Mesenchymal stem cell (in vitro differentiated cells and primary cell): ENCODE measurements around the gene SMG1.

Experiments
- DNase-seq: peaks from one replicate; pipeline ENCODE4 v3.0.0-alpha.2; 2013
- H2AFZ ChIP-seq: one replicate; pipeline ENCODE4 v1.6.1; 2013; ENCODE audit warnings: low read depth, mild to moderate bottlenecking, control low read depth, inconsistent platforms, low read length, moderate library complexity
- H2AK5ac ChIP-seq: 2 replicates; pipeline ENCODE4 v1.6.1; 2013; ENCODE audit warnings: low read length, moderate library complexity, mild to moderate bottlenecking, inconsistent platforms; ENCODE audit not compliant: severe bottlenecking
- H2BK120ac ChIP-seq: one replicate; pipeline ENCODE4 v1.6.1; 2013; ENCODE audit warnings: low read depth, mild to moderate bottlenecking, inconsistent platforms, low read length, moderate library complexity
- H2BK12ac ChIP-seq, 2 experiments: one replicate each; pipeline ENCODE4 v1.6.1; 2013; ENCODE audit warnings: inconsistent platforms in 2 of 2, low read length in 2 of 2, mild to moderate bottlenecking in 2 of 2, moderate library complexity in 2 of 2, control low read depth in 1 of 2
- H2BK15ac ChIP-seq: one replicate; pipeline ENCODE4 v1.6.1; 2013; ENCODE audit warnings: mild to moderate bottlenecking, low read depth, inconsistent platforms; ENCODE audit not compliant: poor library complexity, severe bottlenecking
- H2BK5ac ChIP-seq: 2 replicates; pipeline ENCODE4 v1.6.1; 2013; ENCODE audit warnings: low read depth, mild to moderate bottlenecking, low read length, control low read depth, inconsistent platforms; ENCODE audit not compliant: poor library complexity, severe bottlenecking
- H3K14ac ChIP-seq, 2 experiments: one replicate each; pipeline ENCODE4 v1.6.1; 2013; ENCODE audit warnings: inconsistent platforms in 2 of 2, low read length in 2 of 2, control low read depth in 1 of 2, mild to moderate bottlenecking in 1 of 2, moderate library complexity in 1 of 2
- H3K18ac ChIP-seq, 2 experiments: one replicate each; pipeline ENCODE4 v1.6.1; 2013; ENCODE audit warnings: inconsistent platforms in 2 of 2, low read length in 2 of 2, control low read depth in 1 of 2, low read depth in 1 of 2, mild to moderate bottlenecking in 1 of 2
- H3K23ac ChIP-seq, 2 experiments: one replicate each; pipeline ENCODE4 v1.6.1; 2013; ENCODE audit warnings: inconsistent platforms in 2 of 2, low read length in 2 of 2, mild to moderate bottlenecking in 2 of 2, moderate library complexity in 2 of 2, control low read depth in 1 of 2
- H3K27ac ChIP-seq: 2 replicates; pipeline ENCODE4 v1.5.1; 2013; ENCODE audit warnings: mild to moderate bottlenecking, moderate library complexity, low read length, control low read depth, inconsistent platforms; ENCODE audit not compliant: poor library complexity, severe bottlenecking
- H3K27me3 ChIP-seq, 2 experiments: 2 replicates each; pipeline versions ENCODE4 v1.6.1 to v1.7.0; 2013; ENCODE audit warnings: low read length in 2 of 2, mild to moderate bottlenecking in 2 of 2, moderate library complexity in 2 of 2, control low read depth in 1 of 2, inconsistent platforms in 1 of 2; ENCODE audit not compliant: control insufficient read depth in 1 of 2, insufficient read depth in 1 of 2
- H3K36me3 ChIP-seq, 2 experiments: 2 replicates each; pipeline versions ENCODE4 v1.6.1 to v1.7.0; 2013; ENCODE audit warnings: low read length in 2 of 2, control low read depth in 1 of 2, inconsistent platforms in 1 of 2, low read depth in 1 of 2, mild to moderate bottlenecking in 1 of 2; ENCODE audit not compliant: insufficient read depth in 2 of 2, control insufficient read depth in 1 of 2
- H3K4ac ChIP-seq, 2 experiments: one replicate each; pipeline ENCODE4 v1.6.1; 2013; ENCODE audit warnings: inconsistent platforms in 2 of 2, low read length in 2 of 2, mild to moderate bottlenecking in 2 of 2, moderate library complexity in 2 of 2, control low read depth in 1 of 2, low read depth in 1 of 2
- H3K4me1 ChIP-seq: 2 replicates; pipeline ENCODE4 v1.6.1; 2013; ENCODE audit warnings: low read depth, low read length, control low read depth; ENCODE audit not compliant: control insufficient read depth, insufficient read depth
- H3K4me2 ChIP-seq: 2 replicates; pipeline ENCODE4 v1.6.1; 2013; ENCODE audit warnings: low read length, mild to moderate bottlenecking, inconsistent platforms; ENCODE audit not compliant: poor library complexity, severe bottlenecking
- H3K4me3 ChIP-seq, 2 experiments: 2 replicates each; pipeline versions ENCODE4 v1.5.1 to v1.7.0; 2013; ENCODE audit warnings: low read length in 2 of 2, mild to moderate bottlenecking in 2 of 2, control low read depth in 1 of 2, low read depth in 1 of 2; ENCODE audit not compliant: insufficient read depth in 1 of 2
- H3K79me1 ChIP-seq: replicated peaks from 2 replicates; pipeline ENCODE4 v1.6.1; 2013; ENCODE audit warnings: mild to moderate bottlenecking, control low read depth, low read length, inconsistent platforms; ENCODE audit not compliant: poor library complexity, severe bottlenecking
- H3K9ac ChIP-seq: 2 replicates; pipeline ENCODE4 v1.7.0; 2013; ENCODE audit warnings: mild to moderate bottlenecking, low read length, moderate library complexity
- H3K9me3 ChIP-seq: 2 replicates; pipeline ENCODE4 v1.7.0; 2013; ENCODE audit warnings: mild to moderate bottlenecking, low read length; ENCODE audit not compliant: control insufficient read depth
- H4K8ac ChIP-seq: one replicate; pipeline ENCODE4 v1.6.1; 2013; ENCODE audit warnings: inconsistent platforms, mild to moderate bottlenecking, low read length, moderate library complexity
- H4K91ac ChIP-seq: one replicate; pipeline ENCODE4 v1.6.1; 2013; ENCODE audit warnings: mild to moderate bottlenecking, low read length, inconsistent platforms
- WGBS: methylation state at CpG from one replicate; pipeline ENCODE4 v1.1.7; 2013; ENCODE audit warnings: mixed read lengths; 5-methylcytosine and 5-hydroxymethylcytosine counted together

Gene SMG1

GRCh38 chr16:18855196-18855595 lies 71.0 kb downstream of the SMG1 start:
- Histone ChIP-seq H3K9ac (no peak overlapping the region), H3K4me1 (no peaks in the 10 kb centered on the region), H3K4me2 (no peak overlapping the region), H3K4me3 (no peak overlapping the region), H3K18ac (no peak overlapping the region), H4K8ac (no peak overlapping the region), H3K27ac (no peak overlapping the region), H3K27me3 (no peaks in the 10 kb centered on the region), H3K79me1 (peaks cover 23% of the 10 kb centered on the region), H3K36me3 (peaks cover 6 to 80% of the 10 kb centered on the region in 2 experiments), H2BK5ac (no peak overlapping the region), H2AFZ (no peak overlapping the region), H3K14ac (no peak overlapping the region), H3K4ac (no peak overlapping the region), H2AK5ac (no peak overlapping the region), H2BK15ac (no peak overlapping the region), H2BK12ac (no peak overlapping the region), H3K23ac (no peak overlapping the region), H4K91ac (no peak overlapping the region), H2BK120ac (no peak overlapping the region), H3K9me3 (no peaks in the 10 kb centered on the region)
- 95% methylated on average over 1 of the region's 1 CpG for WGBS
- DNase-seq, result no peak

- Histone ChIP-seq H2BK5ac (no peak overlapping the region), H3K14ac (no peak overlapping the region), H2BK12ac (no peak overlapping the region), H3K27ac (no peak overlapping the region), H3K79me1 (peaks cover 23% of the 10 kb centered on the region), H2AK5ac (no peak overlapping the region), H4K8ac (no peak overlapping the region), H3K27me3 (no peaks in the 10 kb centered on the region), H3K4ac (no peak overlapping the region), H2AFZ (no peak overlapping the region), H3K9ac (no peak overlapping the region), H3K4me2 (no peak overlapping the region), H3K18ac (no peak overlapping the region), H3K36me3 (peaks cover 10 to 93% of the 10 kb centered on the region in 2 experiments), H3K4me1 (no peaks in the 10 kb centered on the region), H2BK15ac (no peak overlapping the region), H3K9me3 (no peaks in the 10 kb centered on the region), H3K23ac (no peak overlapping the region), H4K91ac (no peak overlapping the region), H3K4me3 (no peak overlapping the region), H2BK120ac (no peak overlapping the region)
- peak; percentile 50 for DNase-seq
Observed at GRCh38 chr16:18853694-18854093, 72.5 kb downstream of the SMG1 start.

- no CpG with 5 or more reads among the region's 1 CpG for WGBS
- Histone ChIP-seq H2BK120ac (no peak overlapping the region), H3K27me3 (no peaks in the 10 kb centered on the region)
Observed at GRCh38 chr16:18852647-18853046, 73.6 kb downstream of the SMG1 start.

GRCh38 chr16:18846416-18846815 lies 79.8 kb downstream of the SMG1 start:
- H3K4ac ChIP-seq, result no peak overlapping the region
- H2AK5ac ChIP-seq, result no peak overlapping the region
- no peak overlapping the region for H2BK15ac ChIP-seq
- H4K91ac ChIP-seq, result no peak overlapping the region
- H3K79me1 ChIP-seq, result peaks cover 20% of the 10 kb centered on the region
- no CpG with 5 or more reads among the region's 1 CpG for WGBS
- no peak overlapping the region for H3K23ac ChIP-seq
- H2BK12ac ChIP-seq, result no peak overlapping the region
- no peaks in the 10 kb centered on the region for H3K9me3 ChIP-seq
- H2AFZ ChIP-seq, result no peak overlapping the region
- H3K14ac ChIP-seq, result no peak overlapping the region
- H3K36me3 ChIP-seq, result peaks cover 32 to 94% of the 10 kb centered on the region in 2 experiments
- H3K18ac ChIP-seq, result no peak overlapping the region
- H3K27me3 ChIP-seq, result no peaks in the 10 kb centered on the region
- no peak for DNase-seq
- no peaks in the 10 kb centered on the region for H3K4me1 ChIP-seq
- H4K8ac ChIP-seq, result no peak overlapping the region
- H2BK120ac ChIP-seq, result no peak overlapping the region
- H2BK5ac ChIP-seq, result no peak overlapping the region
- no peak overlapping the region for H3K4me3 ChIP-seq
- H3K9ac ChIP-seq, result no peak overlapping the region
- no peak overlapping the region for H3K27ac ChIP-seq
- no peak overlapping the region for H3K4me2 ChIP-seq

More at GRCh38 chr16:18852647-18853046, 73.6 kb downstream of the SMG1 start:
- no peak overlapping the region for H4K91ac ChIP-seq
- no peaks in the 10 kb centered on the region for H3K9me3 ChIP-seq
- H2BK12ac ChIP-seq, result no peak overlapping the region
- H3K36me3 ChIP-seq, result peaks cover 16 to 96% of the 10 kb centered on the region in 2 experiments
- no peak overlapping the region for H3K18ac ChIP-seq
- no peak overlapping the region for H2AFZ ChIP-seq
- H2BK15ac ChIP-seq, result no peak overlapping the region
- no peak overlapping the region for H2AK5ac ChIP-seq
- H3K4ac ChIP-seq, result no peak overlapping the region
- DNase-seq, result no peak
- no peak overlapping the region for H3K4me2 ChIP-seq
- H3K14ac ChIP-seq, result no peak overlapping the region
- H3K79me1 ChIP-seq, result peaks cover 26% of the 10 kb centered on the region
- H2BK5ac ChIP-seq, result no peak overlapping the region
- H3K27ac ChIP-seq, result no peak overlapping the region
- H3K9ac ChIP-seq, result no peak overlapping the region
- no peak overlapping the region for H4K8ac ChIP-seq
- no peaks in the 10 kb centered on the region for H3K4me1 ChIP-seq
- no peak overlapping the region for H3K23ac ChIP-seq
- H3K4me3 ChIP-seq, result no peak overlapping the region
